HepG2 (cell line): ENCODE data around the gene COX14. TPM values are rescaled to one million over a fixed set of nuclear protein-coding genes. Genes with fewer than 3 reads are reported as not detected.
A peak's percentile ranks its signal among the peaks of the same experiment; 100 is the strongest.

Experiments used
- CEBPB ChIP-seq: IDR thresholded peaks from 2 replicates; pipeline ENCODE4 v1.6.1; 2011; ENCODE audit warnings: low read depth, low read length, improper control_type of control experiment, borderline replicate concordance
- FOXJ3 ChIP-seq: sonication (generic); formaldehyde crosslinking; IDR thresholded peaks from 2 replicates; pipeline ENCODE4 v1.4.0; 2020; ENCODE audit warnings: missing genetic modification reagents, mild to moderate bottlenecking, borderline replicate concordance
- GATAD1 ChIP-seq: IDR thresholded peaks from 2 replicates; pipeline ENCODE4 v1.6.1; 2016; ENCODE audit warnings: missing genetic modification reagents, missing compliant biosample characterization
- KMT2A ChIP-seq: sonication (generic); formaldehyde crosslinking; IDR thresholded peaks from 2 replicates; pipeline ENCODE4 v1.4.0; 2020; ENCODE audit warnings: missing genetic modification reagents
- MIER2 ChIP-seq: IDR thresholded peaks from 2 replicates; pipeline ENCODE4 v1.6.1; 2016; ENCODE audit warnings: missing biosample characterization, missing genetic modification reagents
- MYNN ChIP-seq: sonication (generic); formaldehyde crosslinking; IDR thresholded peaks from 2 replicates; pipeline ENCODE4 v1.4.0; 2020; ENCODE audit warnings: mild to moderate bottlenecking, low read depth, missing genetic modification reagents
- NFKB2 ChIP-seq: sonication (generic); formaldehyde crosslinking; IDR thresholded peaks from 2 replicates; pipeline ENCODE4 v1.4.0; 2020; ENCODE audit warnings: missing genetic modification reagents, borderline replicate concordance
- TBL1XR1 ChIP-seq: fragments of 150-350 bp; IDR thresholded peaks from 2 replicates; pipeline ENCODE4 v1.6.1; 2014; ENCODE audit warnings: borderline replicate concordance, low read length; ENCODE audit not compliant: partially characterized antibody
- TEAD3 ChIP-seq: optimal IDR thresholded peaks from 2 replicates; pipeline ENCODE3; 2016; ENCODE audit warnings: borderline replicate concordance
- ZBTB20 ChIP-seq: sonication (generic); formaldehyde crosslinking; IDR thresholded peaks from 2 replicates; pipeline ENCODE4 v1.8.1; 2023; ENCODE audit warnings: missing genetic modification reagents, low read depth, mild to moderate bottlenecking, borderline replicate concordance
- ZHX1 ChIP-seq: sonication (generic); formaldehyde crosslinking; IDR thresholded peaks from 2 replicates; pipeline ENCODE4 v1.8.1; 2022; ENCODE audit warnings: low read depth, mild to moderate bottlenecking, missing genetic modification reagents
- ZNF292 ChIP-seq: sonication (generic); formaldehyde crosslinking; IDR thresholded peaks from 2 replicates; pipeline ENCODE4 v1.8.1; 2022; ENCODE audit warnings: mild to moderate bottlenecking, low read depth, missing genetic modification reagents, borderline replicate concordance
- polyA plus RNA-seq, 8 experiments: library from polyadenylated mRNA; depleted of rRNA in 3 of 8; stranded (reverse) in 7 of 8; unstranded in 1 of 8; fragments of >200 nt; fragmentation: Illumina TruSeq in 4 of 8; extraction: Trizol in 4 of 8; gene quantifications; 2 replicates each; pipeline versions ENCODE4 v1.2.1 to v1.2.3, GENCODE V29; 2011 to 2016; ENCODE audit warnings: low read depth in 4 of 8, missing spikeins in 1 of 8, mixed read lengths in 1 of 8; ENCODE audit not compliant: insufficient read depth in 1 of 8
- total RNA-seq, 5 experiments: library from RNA; depleted of rRNA; stranded (reverse); fragments of >200 nt; fragmentation: Illumina TruSeq; extraction: Trizol; gene quantifications; 2 replicates each; pipeline ENCODE4 v1.2.3, GENCODE V29; 2016; ENCODE audit warnings: low read depth in 1 of 5
- TF ChIP-seq, protein P1 (sequence below): sonication (generic); formaldehyde crosslinking; IDR thresholded peaks from 2 replicates; pipeline ENCODE4 v1.4.0; 2020; ENCODE audit warnings: missing genetic modification reagents, borderline replicate concordance
- TF ChIP-seq, protein P2 (sequence below): sonication (generic); formaldehyde crosslinking; IDR thresholded peaks from 2 replicates; pipeline ENCODE4 v1.4.0; 2020; ENCODE audit warnings: missing genetic modification reagents
- TF ChIP-seq, protein P3 (sequence below): sonication (generic); formaldehyde crosslinking; IDR thresholded peaks from 2 replicates; pipeline ENCODE4 v1.4.0; 2020; ENCODE audit warnings: missing genetic modification reagents, borderline replicate concordance

Gene COX14
- total and polyA plus RNA-seq, 2 of the 13 experiments (the other 11 are each of a cell fraction or from before 2014, with no cell fraction given), result 53.0 to 71.6 TPM

GRCh38 chr12:50110762-50111351 lies 1.2 kb upstream of the COX14 start (continued):
- TF ChIP-seq, protein P1, sequence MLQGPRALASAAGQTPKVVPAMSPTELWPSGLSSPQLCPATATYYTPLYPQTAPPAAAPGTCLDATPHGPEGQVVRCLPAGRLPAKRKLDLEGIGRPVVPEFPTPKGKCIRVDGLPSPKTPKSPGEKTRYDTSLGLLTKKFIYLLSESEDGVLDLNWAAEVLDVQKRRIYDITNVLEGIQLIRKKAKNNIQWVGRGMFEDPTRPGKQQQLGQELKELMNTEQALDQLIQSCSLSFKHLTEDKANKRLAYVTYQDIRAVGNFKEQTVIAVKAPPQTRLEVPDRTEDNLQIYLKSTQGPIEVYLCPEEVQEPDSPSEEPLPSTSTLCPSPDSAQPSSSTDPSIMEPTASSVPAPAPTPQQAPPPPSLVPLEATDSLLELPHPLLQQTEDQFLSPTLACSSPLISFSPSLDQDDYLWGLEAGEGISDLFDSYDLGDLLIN (CRISPR knock-in tag), result no peak
- no peak; the same call in 1 of the 2 replicates for TF ChIP-seq ZBTB20 (CRISPR knock-in tag)
- TF ChIP-seq, protein P2, sequence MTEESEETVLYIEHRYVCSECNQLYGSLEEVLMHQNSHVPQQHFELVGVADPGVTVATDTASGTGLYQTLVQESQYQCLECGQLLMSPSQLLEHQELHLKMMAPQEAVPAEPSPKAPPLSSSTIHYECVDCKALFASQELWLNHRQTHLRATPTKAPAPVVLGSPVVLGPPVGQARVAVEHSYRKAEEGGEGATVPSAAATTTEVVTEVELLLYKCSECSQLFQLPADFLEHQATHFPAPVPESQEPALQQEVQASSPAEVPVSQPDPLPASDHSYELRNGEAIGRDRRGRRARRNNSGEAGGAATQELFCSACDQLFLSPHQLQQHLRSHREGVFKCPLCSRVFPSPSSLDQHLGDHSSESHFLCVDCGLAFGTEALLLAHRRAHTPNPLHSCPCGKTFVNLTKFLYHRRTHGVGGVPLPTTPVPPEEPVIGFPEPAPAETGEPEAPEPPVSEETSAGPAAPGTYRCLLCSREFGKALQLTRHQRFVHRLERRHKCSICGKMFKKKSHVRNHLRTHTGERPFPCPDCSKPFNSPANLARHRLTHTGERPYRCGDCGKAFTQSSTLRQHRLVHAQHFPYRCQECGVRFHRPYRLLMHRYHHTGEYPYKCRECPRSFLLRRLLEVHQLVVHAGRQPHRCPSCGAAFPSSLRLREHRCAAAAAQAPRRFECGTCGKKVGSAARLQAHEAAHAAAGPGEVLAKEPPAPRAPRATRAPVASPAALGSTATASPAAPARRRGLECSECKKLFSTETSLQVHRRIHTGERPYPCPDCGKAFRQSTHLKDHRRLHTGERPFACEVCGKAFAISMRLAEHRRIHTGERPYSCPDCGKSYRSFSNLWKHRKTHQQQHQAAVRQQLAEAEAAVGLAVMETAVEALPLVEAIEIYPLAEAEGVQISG, result no peak
- no peak for TF ChIP-seq ZNF292
- TF ChIP-seq MYNN, result no peak
- no peak for TF ChIP-seq ZHX1 (CRISPR knock-in tag)
- TF ChIP-seq, protein P3, sequence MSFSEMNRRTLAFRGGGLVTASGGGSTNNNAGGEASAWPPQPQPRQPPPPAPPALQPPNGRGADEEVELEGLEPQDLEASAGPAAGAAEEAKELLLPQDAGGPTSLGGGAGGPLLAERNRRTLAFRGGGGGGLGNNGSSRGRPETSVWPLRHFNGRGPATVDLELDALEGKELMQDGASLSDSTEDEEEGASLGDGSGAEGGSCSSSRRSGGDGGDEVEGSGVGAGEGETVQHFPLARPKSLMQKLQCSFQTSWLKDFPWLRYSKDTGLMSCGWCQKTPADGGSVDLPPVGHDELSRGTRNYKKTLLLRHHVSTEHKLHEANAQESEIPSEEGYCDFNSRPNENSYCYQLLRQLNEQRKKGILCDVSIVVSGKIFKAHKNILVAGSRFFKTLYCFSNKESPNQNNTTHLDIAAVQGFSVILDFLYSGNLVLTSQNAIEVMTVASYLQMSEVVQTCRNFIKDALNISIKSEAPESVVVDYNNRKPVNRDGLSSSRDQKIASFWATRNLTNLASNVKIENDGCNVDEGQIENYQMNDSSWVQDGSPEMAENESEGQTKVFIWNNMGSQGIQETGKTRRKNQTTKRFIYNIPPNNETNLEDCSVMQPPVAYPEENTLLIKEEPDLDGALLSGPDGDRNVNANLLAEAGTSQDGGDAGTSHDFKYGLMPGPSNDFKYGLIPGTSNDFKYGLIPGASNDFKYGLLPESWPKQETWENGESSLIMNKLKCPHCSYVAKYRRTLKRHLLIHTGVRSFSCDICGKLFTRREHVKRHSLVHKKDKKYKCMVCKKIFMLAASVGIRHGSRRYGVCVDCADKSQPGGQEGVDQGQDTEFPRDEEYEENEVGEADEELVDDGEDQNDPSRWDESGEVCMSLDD, result no peak
- no peak for TF ChIP-seq MIER2 (CRISPR knock-in tag)
- TF ChIP-seq GATAD1 (CRISPR knock-in tag), result no peak
- no peak for TF ChIP-seq CEBPB
- 0 out of 2 replicates have a peak, but pooled peaks have one; percentile 15 for TF ChIP-seq NFKB2 (CRISPR knock-in tag)
- no peak for TF ChIP-seq TBL1XR1
- no peak for TF ChIP-seq KMT2A
- TF ChIP-seq FOXJ3 (CRISPR knock-in tag), result 0 out of 2 replicates have a peak, but pooled peaks have one; percentile 30
- TF ChIP-seq TEAD3, result peak; percentile 85
